Measurements from ENCODE around the gene MYO1D. TPM values are rescaled to one million over a fixed set of nuclear protein-coding genes. Genes with fewer than 3 reads are reported as not detected.

Gene MYO1D
- total RNA-seq, 3 donors from 2014 or later, result 166 to 495 (median 256) TPM

GRCh38 chr17:32609085-32609484, 267.8 kb downstream of the MYO1D start:
- DNase-seq, result peak; percentile 33 to 69 (median 55)
- Histone ChIP-seq H3K4me3 (no peak overlapping the region), H3K4me1 (ENCODE audit: low read depth) (no peaks in the 10 kb centered on the region), H3K9me3 (no peaks in the 10 kb centered on the region), H3K36me3 (ENCODE audit: low read depth) (no peaks in the 10 kb centered on the region)
- peak; percentile 78 for ATAC-seq
- TF ChIP-seq, protein P1, sequence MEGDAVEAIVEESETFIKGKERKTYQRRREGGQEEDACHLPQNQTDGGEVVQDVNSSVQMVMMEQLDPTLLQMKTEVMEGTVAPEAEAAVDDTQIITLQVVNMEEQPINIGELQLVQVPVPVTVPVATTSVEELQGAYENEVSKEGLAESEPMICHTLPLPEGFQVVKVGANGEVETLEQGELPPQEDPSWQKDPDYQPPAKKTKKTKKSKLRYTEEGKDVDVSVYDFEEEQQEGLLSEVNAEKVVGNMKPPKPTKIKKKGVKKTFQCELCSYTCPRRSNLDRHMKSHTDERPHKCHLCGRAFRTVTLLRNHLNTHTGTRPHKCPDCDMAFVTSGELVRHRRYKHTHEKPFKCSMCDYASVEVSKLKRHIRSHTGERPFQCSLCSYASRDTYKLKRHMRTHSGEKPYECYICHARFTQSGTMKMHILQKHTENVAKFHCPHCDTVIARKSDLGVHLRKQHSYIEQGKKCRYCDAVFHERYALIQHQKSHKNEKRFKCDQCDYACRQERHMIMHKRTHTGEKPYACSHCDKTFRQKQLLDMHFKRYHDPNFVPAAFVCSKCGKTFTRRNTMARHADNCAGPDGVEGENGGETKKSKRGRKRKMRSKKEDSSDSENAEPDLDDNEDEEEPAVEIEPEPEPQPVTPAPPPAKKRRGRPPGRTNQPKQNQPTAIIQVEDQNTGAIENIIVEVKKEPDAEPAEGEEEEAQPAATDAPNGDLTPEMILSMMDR (IDR thresholded peaks at IDR 0.05), result no peak
- intact Hi-C loops (cut with DNase I, micrococcal nuclease), result no loop called here

DNA sequence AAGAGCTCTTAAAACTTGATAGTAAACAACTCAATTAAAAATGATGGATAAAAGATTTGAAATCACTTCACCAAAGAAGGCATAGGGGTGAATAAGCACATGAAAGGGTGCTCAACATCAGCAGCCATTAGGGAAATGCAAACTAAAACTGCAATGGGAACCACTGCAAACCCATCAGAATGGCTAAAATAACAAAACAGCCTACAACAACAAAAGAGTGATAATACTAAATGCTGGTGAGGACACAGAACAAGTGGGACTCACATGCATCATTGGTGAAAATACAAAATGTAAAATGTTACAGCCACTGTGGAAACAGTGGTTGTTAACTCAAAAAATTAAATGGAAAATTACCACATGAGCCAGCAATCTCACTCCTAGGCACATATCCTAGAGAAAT, 268.7 kb downstream of the MYO1D start:
- H3K9me3 ChIP-seq, result no peaks in the 10 kb centered on the region
- ATAC-seq, result no peak
- H3K4me3 ChIP-seq, result no peak overlapping the region
- H3K4me1 ChIP-seq (ENCODE audit: low read depth), result no peaks in the 10 kb centered on the region
- DNase-seq, result no peak
- TF ChIP-seq, protein P1 (IDR thresholded peaks at IDR 0.05), result no peak
- intact Hi-C loops (cut with DNase I, micrococcal nuclease), result no loop called here
- H3K36me3 ChIP-seq (ENCODE audit: low read depth), result no peaks in the 10 kb centered on the region

DNA sequence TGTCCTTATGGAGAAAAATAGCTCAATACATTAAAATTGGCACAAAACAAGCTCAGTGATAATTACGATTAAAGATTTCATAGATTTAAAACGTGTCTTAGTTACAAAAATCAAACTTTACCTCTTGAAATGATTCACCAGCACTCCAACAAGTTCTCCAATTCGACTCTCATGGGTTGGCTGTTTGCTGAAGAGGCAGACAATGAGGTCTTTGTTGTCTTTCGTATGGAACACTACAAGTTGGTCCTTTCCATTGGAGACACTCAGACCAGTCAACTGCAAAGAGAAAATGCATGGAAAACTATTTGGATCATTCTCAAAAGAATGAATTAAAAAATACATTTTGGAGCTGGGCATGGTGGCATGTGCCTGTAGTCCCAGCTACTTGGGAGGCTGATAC, 272.0 kb downstream of the MYO1D start:
- Histone ChIP-seq H3K4me1 (ENCODE audit: low read depth) (no peaks in the 10 kb centered on the region), H3K9me3 (no peaks in the 10 kb centered on the region), H3K4me3 (no peak overlapping the region), H3K36me3 (ENCODE audit: low read depth) (no peaks in the 10 kb centered on the region)
- intact Hi-C loops (cut with DNase I, micrococcal nuclease), result no loop called here
- no peak for ATAC-seq
- TF ChIP-seq, protein P1 (IDR thresholded peaks at IDR 0.05), result no peak
- DNase-seq, result no peak

- ATAC-seq (no peak), DNase-seq (no peak)
- Histone ChIP-seq H3K4me1 (ENCODE audit: low read depth) (no peaks in the 10 kb centered on the region), H3K9me3 (no peaks in the 10 kb centered on the region), H3K4me3 (no peak overlapping the region), H3K36me3 (ENCODE audit: low read depth) (no peaks in the 10 kb centered on the region)
- intact Hi-C loops (cut with DNase I, micrococcal nuclease), result no loop called here
- TF ChIP-seq, protein P1 (IDR thresholded peaks at IDR 0.05), result no peak
Measured at GRCh38 chr17:32602396-32602795, 274.5 kb downstream of the MYO1D start.

DNA sequence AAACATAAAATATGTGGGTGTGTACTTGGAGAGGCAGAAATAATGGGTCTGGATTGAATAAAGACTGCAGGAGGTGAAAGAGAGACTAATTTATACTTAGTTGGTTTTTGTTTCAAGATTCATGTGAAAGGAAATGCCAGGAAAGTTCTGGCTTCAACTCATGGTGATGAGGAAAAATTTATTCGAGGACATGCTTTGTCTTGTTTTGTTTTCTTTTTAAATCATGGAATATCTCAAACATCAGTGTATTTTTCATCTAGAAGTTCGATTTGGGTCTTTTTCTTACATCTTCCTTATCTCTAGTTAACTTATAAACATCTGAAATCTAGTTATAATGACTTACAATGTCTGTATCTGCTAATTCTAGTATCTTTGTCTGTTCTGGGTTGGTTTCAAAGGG, 275.1 kb downstream of the MYO1D start:
- TF ChIP-seq, protein P1 (IDR thresholded peaks at IDR 0.05), result no peak
- ATAC-seq, result no peak
- Histone ChIP-seq H3K4me3 (no peak overlapping the region), H3K4me1 (ENCODE audit: low read depth) (no peaks in the 10 kb centered on the region), H3K9me3 (no peaks in the 10 kb centered on the region), H3K36me3 (ENCODE audit: low read depth) (no peaks in the 10 kb centered on the region)
- no peak for DNase-seq
- intact Hi-C loops (cut with DNase I, micrococcal nuclease), result no loop called here

DNA sequence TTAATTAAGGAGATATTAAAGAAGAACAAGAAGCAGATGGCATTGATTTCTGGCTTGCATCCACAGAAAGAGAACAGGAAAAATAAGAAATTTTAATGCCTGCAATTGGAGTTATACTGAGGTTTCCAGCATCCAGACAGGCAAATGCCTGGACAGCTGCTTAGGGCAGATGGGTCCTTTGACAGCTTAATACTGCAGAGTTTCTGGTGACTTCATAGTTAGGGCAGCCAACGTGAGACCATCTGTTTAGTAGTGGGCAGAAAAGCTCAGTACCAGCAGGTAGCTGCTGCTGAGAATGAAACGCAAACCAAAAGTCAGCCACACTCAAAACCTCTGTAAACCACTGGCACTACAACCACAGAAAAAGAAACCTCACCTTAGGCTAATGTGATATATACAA, 280.3 kb downstream of the MYO1D start:
- intact Hi-C loops (cut with DNase I, micrococcal nuclease), result no loop called here
- Histone ChIP-seq H3K4me3 (no peak overlapping the region), H3K4me1 (ENCODE audit: low read depth) (no peaks in the 10 kb centered on the region), H3K9me3 (no peaks in the 10 kb centered on the region), H3K36me3 (ENCODE audit: low read depth) (no peaks in the 10 kb centered on the region)
- DNase-seq (no peak), ATAC-seq (no peak)
- TF ChIP-seq, protein P1 (IDR thresholded peaks at IDR 0.05), result no peak
